Measurements from ENCODE around the gene GTPBP4.

DNA sequence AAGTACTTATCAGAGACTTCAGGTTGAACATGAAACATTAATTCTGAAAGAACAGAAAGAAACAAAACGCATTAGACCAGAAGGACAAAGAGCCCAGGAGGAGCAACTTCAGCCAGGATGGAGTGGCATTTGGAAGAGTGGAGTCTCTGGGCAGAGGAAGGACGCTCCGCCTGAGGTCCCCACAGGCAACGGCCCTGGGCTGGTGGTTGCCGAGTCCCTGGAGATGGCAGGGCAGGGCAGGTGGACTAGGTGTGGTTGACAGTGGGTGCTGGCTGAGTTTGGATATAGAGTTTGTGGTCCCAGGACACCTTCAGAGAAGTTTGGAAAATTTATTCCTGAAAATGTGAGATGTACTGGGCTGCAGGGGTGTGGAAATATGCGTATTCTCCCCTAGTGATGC is 29.4 kb upstream of the GTPBP4 start:
- TF ChIP-seq CTCF (optimal IDR thresholded peaks at IDR 0.05 in 1 of 3, IDR thresholded peaks at IDR 0.05 in 1 of 3, conservative IDR thresholded peaks at IDR 0.05 in 1 of 3; ENCODE audit: extremely low read depth in 1 of 3, insufficient read depth in 2 of 3, low read length in 3 of 3) (no peak), EZH2 (IDR thresholded peaks at IDR 0.05; ENCODE audit: low read length) (no peak)
